ENCODE measurements around the gene CAMK1D.

Gene CAMK1D

DNA sequence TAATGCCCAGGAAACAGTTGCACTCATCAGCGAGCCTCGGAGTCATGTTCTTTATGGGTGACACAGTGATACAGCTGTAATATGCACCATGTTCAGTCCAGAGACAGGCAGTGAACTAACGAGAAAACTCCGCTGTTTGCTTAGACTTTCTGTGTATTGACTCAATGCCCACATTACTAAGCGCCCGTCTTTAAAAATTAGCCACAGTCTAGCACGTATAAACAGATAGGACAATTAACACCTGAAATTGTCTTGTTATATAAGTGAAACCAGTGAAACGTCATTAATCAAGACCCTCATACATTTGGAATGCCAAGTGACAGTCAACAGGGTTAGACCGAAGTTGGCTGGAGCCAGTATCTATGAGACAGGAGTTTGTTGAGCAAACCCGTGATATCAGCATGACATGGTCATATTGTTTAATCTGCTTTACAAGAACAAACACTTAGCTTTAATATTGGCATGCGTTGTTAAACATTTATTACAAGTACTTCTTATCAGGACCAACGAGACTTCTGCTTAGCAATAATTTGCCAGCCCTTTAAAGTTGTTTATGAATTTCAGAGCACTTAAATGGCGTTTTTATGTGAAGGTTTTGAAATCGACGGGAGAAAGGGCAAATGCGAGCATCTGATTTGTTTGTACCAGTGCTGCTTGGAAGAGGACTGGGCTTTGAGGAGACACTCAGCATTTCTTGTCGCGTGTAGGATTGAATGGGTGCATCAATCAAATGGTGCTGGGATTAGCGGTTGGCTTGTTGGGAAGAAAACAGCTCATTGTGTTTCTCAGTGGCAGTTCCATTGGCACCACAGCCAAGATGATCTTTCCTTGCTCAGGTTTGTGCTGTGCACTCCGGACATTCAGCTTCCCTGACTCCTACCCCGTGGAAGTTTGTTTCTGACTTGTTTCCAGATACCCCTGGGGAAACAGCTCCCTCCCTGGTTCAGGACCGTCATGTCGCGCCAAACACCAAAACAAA is 56.3 kb downstream of the CAMK1D start:
- DNase-seq = no peak

DNA sequence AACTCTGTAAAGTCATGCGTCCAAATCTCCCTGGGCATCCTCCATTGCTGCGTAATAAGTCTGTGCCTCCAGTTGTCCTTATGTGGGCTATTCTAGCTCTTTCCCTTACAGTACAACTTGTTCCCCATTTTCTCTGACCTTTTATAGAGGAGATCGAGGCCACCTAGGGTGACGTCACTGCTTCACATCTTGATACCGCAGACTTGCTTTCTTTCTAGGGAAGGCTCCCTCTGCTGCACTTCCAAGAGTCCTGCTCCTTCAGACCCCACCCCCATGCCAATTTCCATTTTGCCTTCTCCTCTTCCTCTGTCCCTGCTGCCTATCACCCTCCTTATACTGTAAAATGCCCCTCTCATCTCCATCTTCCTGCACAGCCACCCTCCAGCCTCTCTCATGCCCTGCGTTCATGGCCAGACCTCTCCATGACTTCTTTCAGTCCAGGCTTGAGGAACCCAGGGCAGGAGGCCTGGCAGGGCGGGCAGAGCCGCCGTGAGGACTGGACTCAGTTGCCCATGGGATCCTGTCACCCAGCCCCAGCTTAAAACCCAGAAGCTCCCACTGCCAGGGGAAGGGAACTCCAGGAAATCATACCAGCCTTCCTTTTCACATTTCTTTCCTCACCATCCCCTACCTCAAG is 57.5 kb downstream of the CAMK1D start:
- no peak for DNase-seq

DNA sequence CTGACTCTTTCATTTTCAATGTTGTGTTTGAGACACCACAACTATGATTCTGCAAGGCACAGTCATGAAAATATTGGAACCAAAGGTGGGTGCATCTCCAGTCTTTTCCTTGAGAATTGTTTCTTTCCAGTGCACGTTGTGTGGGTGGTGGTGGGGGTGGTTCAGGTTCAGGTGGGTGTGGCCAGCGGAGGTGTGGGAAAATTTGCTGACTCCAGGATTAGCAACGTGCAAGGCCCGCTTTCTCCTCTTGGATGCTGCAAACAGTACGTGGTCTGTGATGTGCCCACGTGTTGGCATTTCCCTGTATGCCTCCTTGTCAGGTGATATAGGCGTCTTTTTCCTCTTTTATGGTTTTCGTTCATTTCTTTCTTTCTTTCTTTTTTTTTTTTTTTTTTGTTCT is 59.1 kb downstream of the CAMK1D start:
- DNase-seq = no peak

DNA sequence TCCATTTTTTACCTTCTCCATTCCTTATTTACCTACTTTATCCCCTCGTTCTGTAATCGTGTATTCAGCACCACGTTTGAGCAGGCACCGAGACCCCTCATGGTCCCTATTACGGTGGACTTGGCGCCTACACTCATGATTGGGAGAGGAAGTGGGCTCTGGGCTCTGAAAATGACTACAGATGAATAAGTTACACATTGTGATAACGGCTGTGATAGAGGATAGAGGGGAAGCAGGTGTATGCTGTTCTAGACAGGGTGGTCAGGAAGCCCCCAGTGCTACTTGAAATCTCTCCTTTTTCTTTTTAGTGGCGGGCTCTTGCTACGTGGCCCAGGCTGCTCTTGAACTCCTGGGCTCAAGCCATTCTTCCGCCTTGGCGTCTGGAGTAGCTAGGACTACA is 59.8 kb downstream of the CAMK1D start:
- no peak for DNase-seq

DNA sequence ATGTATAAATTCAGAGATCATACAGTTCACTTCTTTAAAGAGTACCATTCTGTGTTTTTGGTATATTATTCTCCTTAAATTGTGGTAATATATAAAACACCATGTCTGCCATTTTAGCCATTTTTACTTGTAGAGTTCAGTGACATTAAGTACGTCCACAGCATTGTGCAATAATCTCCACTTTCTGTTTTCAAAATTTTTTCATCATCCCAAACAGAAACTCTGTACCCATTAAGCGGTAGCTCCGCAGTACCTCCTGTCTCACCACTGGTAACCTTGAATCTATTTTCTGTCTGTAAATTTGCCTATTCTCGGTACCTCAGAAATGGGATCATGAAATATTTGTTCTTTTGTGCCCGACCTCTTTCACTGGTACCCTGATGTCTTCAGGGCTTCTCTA is 60.3 kb downstream of the CAMK1D start:
- no peak for DNase-seq

DNA sequence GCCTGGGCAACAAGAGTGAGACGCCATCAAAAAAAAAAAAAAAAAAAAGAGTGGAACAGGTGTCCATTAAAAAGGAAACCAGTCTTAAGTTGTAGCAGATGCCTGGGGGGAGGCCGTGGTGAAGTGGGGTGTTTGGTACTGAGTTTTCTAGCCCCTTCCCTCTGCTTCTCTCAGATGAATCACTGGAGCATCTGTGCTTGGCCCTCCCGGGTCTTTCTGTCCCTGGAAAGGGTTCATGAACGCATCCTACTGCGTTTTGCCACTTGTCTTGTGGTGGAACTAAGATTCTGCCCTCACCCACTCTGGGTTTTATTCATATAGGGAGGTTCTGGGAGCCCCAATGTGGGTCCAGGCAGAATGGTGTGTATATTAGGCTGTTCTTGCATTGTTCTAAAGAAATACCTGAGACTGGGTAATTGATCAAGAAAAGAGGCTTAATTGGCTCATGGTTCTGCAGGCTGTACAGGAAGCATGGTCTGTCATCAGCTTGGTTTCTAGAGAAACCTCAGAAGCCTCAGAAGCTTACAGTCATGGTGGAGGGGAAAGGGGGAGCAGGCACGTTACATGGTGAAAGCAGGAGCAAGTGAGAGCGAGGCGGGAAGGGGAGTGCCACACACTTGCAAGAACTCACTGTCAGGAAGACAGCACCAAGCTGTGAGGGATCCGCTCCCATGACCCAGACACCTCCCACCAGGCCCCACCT is 63.5 kb downstream of the CAMK1D start:
- no peak for DNase-seq

DNA sequence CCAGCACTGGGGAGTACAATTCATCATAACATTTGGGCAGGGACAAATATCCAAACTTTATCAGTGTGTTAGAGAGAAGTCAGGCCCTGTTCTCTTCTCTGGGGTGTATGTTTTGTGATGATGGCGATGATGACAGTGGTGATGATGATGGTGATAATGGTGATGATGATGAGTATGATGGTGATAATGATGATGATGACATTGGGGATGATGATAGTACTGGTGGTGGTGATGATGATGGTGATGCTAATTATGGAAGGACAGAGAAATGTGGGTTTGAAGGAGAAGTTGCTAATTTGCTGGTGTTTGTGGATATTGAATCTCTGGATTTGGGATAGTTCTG is 64.0 kb downstream of the CAMK1D start:
- DNase-seq = no peak

DNA sequence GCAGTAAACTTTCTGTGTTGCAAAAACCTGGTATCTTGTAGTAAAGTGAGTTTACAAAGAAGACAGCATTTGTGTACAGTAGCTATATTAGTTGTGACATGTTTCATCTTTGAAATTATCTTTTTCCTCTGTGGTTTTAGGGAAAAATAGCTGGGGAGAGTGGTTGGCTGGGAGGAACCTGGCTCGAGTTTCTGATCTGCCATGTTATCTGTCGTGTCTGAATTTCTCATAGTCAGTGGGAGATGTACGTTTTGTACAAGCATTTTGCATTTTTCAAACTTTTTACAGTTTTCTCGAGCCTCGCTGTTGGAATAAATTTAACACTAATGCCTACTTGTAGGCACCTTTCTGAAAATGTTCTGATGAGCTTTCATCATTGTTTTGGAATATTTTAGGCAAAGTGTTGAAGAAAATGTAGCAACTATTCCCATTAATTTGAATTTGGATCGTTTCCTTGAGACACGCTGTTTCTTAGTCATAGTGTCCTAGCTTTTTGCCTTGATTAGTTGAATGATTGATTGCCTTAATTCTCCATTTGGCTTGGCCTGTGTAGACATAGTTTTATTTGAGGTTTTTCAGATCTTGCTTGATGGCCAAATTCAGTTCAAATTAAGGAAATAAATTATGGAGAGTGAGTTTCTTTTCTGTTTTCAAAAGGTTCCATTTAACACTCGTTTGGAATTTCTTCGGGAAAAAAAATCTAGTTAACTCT is 65.1 kb downstream of the CAMK1D start:
- DNase-seq = no peak

DNA sequence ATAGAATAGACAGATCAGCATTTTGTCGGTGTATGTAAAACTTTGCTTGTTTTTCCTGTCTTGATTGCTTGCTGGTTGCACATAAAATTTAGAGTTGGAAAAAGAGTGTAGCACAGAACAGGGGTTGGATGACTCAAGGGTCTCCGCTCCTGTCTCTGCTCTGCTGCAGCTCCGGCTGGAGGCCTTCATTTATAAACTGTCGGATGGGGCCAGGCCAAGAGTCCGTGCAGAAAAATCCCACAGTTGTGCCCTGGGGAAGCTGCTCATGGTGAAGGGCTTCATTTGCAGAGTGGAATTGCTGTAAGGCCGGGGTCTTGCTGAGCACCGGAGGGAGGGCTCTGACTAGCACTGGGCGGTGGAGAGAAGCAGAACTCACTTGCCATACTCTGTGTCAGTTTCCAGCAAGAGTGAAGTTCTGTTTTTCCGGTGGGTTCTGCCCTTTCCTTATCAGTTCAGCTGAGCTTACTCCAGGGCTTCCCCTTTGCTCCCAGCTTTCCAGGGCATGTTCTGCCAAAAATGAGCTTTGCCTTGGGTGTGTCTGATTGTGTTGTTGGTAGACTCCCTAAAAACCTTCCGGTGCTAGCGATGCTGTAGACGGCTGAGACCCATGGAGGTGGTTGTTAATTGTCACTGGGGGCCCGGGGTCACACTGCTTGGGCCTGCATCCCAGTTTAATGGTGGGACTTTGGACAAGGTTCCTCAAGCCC is 67.2 kb downstream of the CAMK1D start:
- DNase-seq = no peak

DNA sequence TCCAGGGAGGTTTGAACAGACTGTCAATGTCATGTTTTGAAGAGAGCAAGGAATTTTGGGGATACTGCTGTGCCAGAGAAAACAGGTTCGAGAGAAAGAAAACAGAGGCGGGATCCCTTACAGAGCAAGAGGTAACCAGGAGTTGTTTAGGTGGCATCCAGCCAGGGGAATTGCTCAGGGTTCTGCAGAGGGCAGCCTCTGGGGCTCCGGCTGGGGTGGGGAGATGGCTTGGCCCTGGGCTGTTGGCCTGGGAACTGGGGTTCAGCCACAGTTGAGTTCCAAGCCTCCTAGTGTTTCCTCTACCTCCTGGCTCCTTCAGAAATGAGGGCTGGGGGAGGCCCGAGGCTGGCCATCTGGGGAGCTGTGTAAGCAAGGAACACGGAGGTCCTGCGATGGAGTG is 68.0 kb downstream of the CAMK1D start:
- no peak for DNase-seq

DNA sequence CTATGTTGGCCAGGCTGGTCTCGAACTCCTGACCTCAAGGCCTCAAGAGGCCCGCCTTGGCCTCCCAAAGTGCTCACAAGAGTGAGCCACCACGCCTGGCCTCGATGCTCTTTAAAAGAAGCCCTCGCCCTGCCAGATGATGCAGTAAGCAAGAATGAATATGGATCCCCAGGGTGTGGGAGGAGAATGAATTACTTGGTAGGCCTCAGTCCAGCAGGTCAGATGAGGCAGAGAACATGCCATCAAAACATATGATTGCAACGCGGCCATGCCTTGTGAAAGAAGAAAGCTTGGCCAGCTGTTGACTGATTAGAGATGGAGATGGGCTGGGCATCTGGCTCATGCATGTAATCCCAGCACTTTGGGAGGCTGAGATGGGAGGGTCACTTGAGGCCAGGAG is 68.7 kb downstream of the CAMK1D start:
- DNase-seq = peak; percentile 15

DNA sequence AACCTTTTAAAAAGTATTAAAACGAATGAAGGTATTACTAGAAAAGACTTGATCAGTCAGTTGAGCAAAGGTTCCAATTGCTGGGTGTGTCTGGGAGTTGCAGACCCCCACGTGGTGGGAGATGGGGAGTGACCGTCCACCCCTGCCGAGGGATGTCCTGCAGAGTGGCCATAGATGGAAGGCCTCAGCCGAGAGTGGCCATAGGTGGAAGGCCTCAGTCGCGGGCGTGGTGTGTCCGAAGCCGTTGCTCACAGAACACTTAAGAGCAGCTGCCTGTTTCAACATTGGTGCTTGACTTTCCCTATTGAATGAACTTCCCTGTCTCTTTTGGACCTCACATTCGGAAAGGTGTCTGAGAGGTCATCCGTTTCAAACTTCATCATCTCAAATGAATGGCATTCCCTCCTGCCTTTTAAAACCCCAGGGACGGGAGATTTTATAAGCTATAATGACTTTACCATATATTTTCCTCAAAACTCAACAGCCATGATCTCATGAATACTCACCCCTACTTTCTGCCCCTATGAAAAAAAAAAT is 69.4 kb downstream of the CAMK1D start:
- no peak for DNase-seq

DNA sequence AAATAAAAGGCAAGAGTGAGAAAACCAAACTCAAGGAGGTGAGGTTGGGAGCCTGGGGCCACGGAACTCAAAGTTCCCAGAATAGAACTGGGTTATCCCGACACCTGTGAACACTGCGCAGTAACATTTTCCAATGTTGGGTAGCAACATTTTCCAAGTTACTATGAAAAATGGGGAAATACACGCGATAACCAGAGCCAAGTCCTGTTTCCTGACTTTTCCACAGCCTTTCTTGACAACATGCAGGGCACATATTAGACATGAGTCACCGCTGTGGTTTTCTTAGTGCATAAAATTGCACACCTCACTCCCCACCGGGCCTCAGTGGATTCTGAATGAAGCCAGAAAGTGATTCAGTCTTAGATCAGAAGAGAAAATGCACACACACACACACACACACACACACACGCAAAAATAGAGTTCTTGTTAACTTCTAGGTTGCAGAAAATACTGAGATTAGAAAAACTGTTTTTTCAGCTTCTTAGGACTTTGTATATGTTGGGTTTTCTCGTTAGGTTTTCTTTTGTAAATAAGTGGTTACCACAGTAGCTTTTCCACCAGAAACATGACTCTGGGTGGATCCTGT is 70.0 kb downstream of the CAMK1D start:
- peak; percentile 86 for DNase-seq

DNA sequence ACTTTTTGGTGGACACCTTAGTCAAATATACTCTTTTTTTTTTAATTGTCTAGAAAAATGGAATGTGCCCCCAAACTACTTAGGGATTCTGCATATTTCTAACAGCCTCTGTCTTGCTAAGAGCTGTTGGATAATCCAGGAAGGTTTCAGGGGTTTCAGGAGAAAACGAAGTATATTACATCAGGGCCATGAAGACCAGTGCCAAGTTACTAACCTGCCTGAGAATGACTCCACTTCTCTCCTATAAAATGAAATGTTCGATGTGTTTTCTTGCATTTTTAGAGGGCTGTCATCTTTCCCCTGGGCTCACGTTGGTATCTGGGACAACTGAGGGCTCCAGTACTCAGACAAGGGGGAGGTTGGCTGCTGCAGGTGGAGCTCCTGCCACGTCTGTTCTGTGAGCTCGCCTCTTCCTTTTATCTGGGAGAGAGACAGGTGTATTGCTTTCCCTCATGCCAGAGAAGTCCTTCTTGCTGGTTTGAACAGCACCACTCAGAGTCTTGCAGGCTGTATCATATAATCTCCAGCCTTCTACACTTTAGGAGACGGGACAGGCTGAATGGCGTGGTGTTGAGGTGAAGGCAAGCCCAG is 71.3 kb downstream of the CAMK1D start:
- no peak for DNase-seq

DNA sequence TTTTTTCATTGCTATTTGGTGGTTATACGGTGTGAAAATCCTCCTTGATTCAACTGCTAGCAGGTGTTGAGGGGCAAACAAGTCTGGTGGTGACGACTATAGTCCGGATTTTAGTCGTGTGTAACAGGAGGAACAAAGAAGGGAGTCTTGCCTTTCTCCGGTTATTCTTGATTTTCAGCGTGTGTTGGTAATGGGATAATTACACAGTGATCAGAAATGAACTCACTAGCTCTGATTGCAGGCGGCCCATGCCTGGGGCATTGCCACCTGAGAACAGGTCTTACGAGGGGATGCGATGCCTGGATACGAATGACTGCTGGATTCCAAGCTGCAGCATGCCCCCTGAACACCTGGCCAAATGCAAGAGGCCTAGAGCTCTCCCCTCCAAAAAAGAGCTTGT is 72.8 kb downstream of the CAMK1D start:
- DNase-seq = no peak

DNA sequence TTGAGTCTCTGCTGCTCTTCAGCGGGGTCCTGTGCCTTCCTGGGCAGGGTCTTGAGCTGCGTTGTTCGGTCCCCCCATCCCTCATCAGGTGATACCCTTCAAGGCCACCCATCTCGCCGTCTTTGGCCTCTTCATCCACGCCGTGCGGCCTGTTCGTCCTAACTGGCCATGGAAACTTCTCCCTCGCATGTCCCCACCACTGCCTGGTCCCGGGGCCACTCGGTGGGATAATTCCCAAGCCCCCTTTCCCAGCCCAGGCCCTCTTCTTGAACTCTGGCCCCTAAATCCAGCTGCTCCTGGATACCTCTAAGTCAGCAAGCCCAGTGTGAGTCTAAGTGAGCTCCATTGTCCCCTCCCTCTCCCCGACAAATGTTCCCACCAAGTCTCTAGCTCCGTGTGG is 74.5 kb downstream of the CAMK1D start:
- DNase-seq = no peak

DNA sequence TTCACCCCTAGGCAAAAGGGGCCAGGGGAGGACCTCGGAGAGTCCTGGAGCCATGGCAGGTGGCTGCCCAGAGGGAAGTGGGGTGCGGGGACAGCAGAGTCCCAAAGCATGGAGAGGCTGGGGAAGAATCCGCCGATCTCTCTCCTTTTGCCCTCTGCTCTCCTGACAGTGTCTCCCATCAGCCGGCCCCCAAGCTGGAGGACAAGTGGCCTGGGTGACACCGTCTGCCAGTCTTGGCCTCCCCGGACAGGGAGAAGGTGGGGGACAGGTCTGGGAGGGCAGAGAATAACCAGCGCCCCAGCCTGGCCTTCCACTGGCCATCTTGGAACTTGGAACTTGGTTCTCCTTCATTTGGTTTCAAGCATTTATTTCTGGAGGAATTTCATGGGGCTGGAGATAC is 77.9 kb downstream of the CAMK1D start:
- no peak for DNase-seq

DNA sequence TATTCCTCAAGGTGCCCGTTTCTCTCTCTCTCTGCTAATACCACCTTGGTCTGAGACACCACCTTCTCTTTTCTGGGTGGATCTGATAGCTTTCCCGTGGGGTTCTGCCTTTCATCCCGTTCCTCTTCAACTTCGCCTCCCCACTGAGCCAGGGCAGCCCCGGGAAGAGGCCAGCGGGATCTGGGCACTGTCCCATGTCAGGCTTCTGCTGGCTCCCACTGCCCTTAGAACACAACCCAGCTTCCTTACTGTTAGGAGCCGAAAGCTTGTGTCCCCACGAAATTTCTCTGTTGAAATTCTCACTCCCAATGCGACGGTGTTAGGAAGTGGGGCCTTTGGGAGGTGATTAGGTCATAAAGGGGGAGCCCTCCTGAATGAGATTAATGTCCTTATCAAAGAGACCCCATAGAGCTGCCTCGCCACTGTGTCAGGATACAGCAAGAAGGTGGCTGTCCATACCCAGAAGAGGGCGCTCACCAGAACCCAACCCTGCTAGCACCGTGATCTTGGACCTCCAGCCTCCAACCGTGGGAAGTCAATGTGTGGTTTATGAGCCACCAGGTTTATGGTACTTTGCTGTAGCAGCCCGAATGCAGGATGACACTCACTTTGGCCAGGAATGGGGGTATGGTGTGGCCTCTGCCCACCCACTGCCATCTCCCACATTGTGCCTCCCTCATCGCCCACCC is 79.2 kb downstream of the CAMK1D start:
- DNase-seq = no peak

DNA sequence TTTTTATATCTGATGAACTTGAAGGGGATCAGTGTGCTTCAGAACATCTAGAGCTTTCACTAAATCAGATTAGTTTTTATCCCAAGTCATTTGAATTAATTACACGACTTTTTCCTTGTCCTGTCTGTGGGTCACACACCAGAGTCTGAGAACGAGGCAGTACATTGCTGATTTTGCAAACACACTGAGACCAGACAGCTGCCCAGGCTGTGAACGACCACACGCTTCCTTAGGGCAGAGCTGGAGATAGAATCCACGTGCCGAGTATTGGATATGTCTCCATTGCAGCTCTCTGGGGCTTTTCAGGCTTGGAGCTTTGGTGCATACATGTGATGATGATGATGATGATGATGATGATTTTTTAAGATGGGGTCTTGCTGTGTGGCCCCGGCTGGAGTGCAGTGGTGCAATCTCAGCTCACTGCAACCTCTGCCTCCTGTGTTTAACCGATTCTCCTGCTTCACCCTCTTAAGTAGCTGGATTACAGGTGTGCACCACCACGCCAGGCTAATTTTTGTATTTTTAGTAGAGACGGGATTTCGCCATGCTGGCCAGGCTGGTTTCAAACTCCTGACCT is 81.1 kb downstream of the CAMK1D start:
- no peak for DNase-seq

All from fibroblast of skin of scalp (primary cell).